ENCODE data around the gene ANO4. TPM values are rescaled to one million over a fixed set of nuclear protein-coding genes. Genes with fewer than 3 reads are reported as not detected.

The ANO4 gene
- total and polyA plus RNA-seq, 9 donors, result 1.8 to 13.1 (median 5.6) TPM

GRCh38 chr12:100954118-100954517 is 159.5 kb downstream of the ANO4 start:
- TF ChIP-seq EP300 (IDR thresholded peaks at IDR 0.05), result no peak
- TF ChIP-seq CTCF (IDR thresholded peaks at IDR 0.05), result no peak
- no peak for TF ChIP-seq POLR2A (IDR thresholded peaks at IDR 0.05)
- intact Hi-C loops (cut with DNase I), result no loop called here
- no peaks in the 10 kb centered on the region for H3K9me3 ChIP-seq
- WGBS, 3 donors, result 95 to 98% (median 95%) methylated on average over 3 of the region's 3 CpGs
- H3K27me3 ChIP-seq, result no peaks in the 10 kb centered on the region
- H3K4me1 ChIP-seq (ENCODE audit: insufficient read depth), result no peaks in the 10 kb centered on the region
- H3K4me3 ChIP-seq, result no peak overlapping the region
- no peak for DNase-seq
- H3K27ac ChIP-seq, result no peak overlapping the region
- no peaks in the 10 kb centered on the region for H3K36me3 ChIP-seq

GRCh38 chr12:100955139-100955538 is 160.6 kb downstream of the ANO4 start:
- H3K27ac ChIP-seq, result no peak overlapping the region

GRCh38 chr12:100956311-100956852 is 161.8 kb downstream of the ANO4 start:
- peaks cover 1% of the 10 kb centered on the region for H3K4me1 ChIP-seq (ENCODE audit: insufficient read depth)
- H3K27me3 ChIP-seq, result no peaks in the 10 kb centered on the region
- intact Hi-C loops (cut with DNase I), result no loop called here
- H3K4me3 ChIP-seq, result no peak overlapping the region
- no peak overlapping the region for H3K27ac ChIP-seq
- H3K36me3 ChIP-seq, result no peaks in the 10 kb centered on the region
- TF ChIP-seq CTCF (IDR thresholded peaks at IDR 0.05) (no peak), EP300 (IDR thresholded peaks at IDR 0.05) (no peak), POLR2A (IDR thresholded peaks at IDR 0.05) (no peak)
- H3K9me3 ChIP-seq, result no peaks in the 10 kb centered on the region
- WGBS, 3 donors, result 90 to 93% (median 91%) methylated on average over 5 of the region's 5 CpGs
- no peak for DNase-seq

More at GRCh38 chr12:100955139-100955538, 160.6 kb downstream of the ANO4 start:
- H3K27me3 ChIP-seq, result no peaks in the 10 kb centered on the region
- H3K36me3 ChIP-seq, result no peaks in the 10 kb centered on the region
- H3K9me3 ChIP-seq, result no peaks in the 10 kb centered on the region
- no peak overlapping the region for H3K4me3 ChIP-seq
- WGBS, 3 donors, result 45 to 58% (median 53%) methylated on average over 4 of the region's 4 CpGs
- TF ChIP-seq POLR2A (IDR thresholded peaks at IDR 0.05) (no peak), EP300 (IDR thresholded peaks at IDR 0.05) (no peak), CTCF (IDR thresholded peaks at IDR 0.05) (no peak)
- peaks cover 1% of the 10 kb centered on the region for H3K4me1 ChIP-seq (ENCODE audit: insufficient read depth)
- peak in 1 of 5 donors; percentile 26 for DNase-seq
- intact Hi-C loops (cut with DNase I), result no loop called here

DNA sequence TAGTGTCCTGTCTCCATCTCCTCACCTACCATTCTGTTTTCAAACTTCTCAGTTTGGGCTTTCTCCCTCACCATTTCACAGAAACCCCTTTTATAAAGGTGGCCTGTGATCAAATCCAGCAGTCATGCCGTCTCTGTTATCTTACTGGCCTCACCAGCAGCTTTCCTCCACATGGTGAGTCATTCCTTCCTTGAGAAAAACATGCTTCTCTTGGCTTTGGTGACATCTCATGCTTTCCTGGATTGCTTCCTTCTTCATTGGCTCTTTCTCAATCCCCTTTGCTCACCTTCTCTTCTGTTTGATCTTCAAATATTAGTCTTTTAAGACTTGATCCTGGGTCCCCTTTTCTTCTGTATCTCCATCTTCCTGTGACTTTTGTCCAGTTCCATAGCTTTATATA is 164.9 kb downstream of the ANO4 start:
- intact Hi-C loops (cut with DNase I), result no loop called here
- Histone ChIP-seq H3K4me3 (no peak overlapping the region), H3K27me3 (no peaks in the 10 kb centered on the region), H3K9me3 (no peaks in the 10 kb centered on the region), H3K36me3 (no peaks in the 10 kb centered on the region), H3K27ac (no peak overlapping the region), H3K4me1 (ENCODE audit: insufficient read depth) (peaks cover 3% of the 10 kb centered on the region)
- 6 to 10% (median 8%) methylated on average over 1 of the region's 1 CpG for WGBS, 3 donors
- TF ChIP-seq EP300 (IDR thresholded peaks at IDR 0.05) (no peak), CTCF (IDR thresholded peaks at IDR 0.05) (no peak), POLR2A (IDR thresholded peaks at IDR 0.05) (no peak)
- peak in 1 of 5 donors; percentile 22 for DNase-seq

All from ovary (tissue), 9 donors.